GM12878 (cell line): ENCODE data around the gene PPP1R3E. TPM values are rescaled to one million over a fixed set of nuclear protein-coding genes. Genes with fewer than 3 reads are reported as not detected.

Experiments used
- CEBPB ChIP-seq, 2 experiments: fragments of 150-350 bp in 1 of 2; IDR thresholded peaks; 2 replicates each; pipeline ENCODE4 v1.6.1; 2012 to 2014; ENCODE audit warnings: low read depth in 2 of 2, low read length in 2 of 2, borderline replicate concordance in 1 of 2, inconsistent platforms in 1 of 2
- CHD4 ChIP-seq: fragments of 200-600 bp; sonication (generic); IDR thresholded peaks from 2 replicates; pipeline ENCODE4 v1.6.1; 2016; ENCODE audit warnings: mild to moderate bottlenecking
- CUX1 ChIP-seq: IDR thresholded peaks from 2 replicates; pipeline ENCODE4 v1.6.1; 2012; ENCODE audit warnings: improper control_type of control experiment, low read depth, low read length; ENCODE audit not compliant: insufficient replicate concordance
- EP300 ChIP-seq, 2 experiments: fragments of 150-350 bp in 1 of 2; IDR thresholded peaks; 2 replicates each; pipeline ENCODE4 v1.6.1; 2011 to 2012; ENCODE audit warnings: low read depth in 2 of 2, low read length in 2 of 2, borderline replicate concordance in 1 of 2, improper control_type of control experiment in 1 of 2, inconsistent platforms in 1 of 2; ENCODE audit not compliant: control insufficient read depth in 1 of 2
- ETV6 ChIP-seq, 2 experiments: fragments of 450-650 bp in 1 of 2; IDR thresholded peaks in 1 of 2; conservative IDR thresholded peaks in 1 of 2; 2 replicates each; pipeline ENCODE4 v1.6.1; 2014; ENCODE audit warnings: antibody characterized with exemption in 1 of 2, borderline replicate concordance in 1 of 2, low read depth in 1 of 2, mild to moderate bottlenecking in 1 of 2, moderate library complexity in 1 of 2
- HSF1 ChIP-seq: fragments of 150-350 bp; IDR thresholded peaks from 2 replicates; pipeline ENCODE4 v1.6.1; 2014; ENCODE audit warnings: mild to moderate bottlenecking, low read depth, low read length
- LARP7 ChIP-seq: fragments of 450-650 bp; IDR thresholded peaks from 2 replicates; pipeline ENCODE4 v1.6.1; 2017; ENCODE audit warnings: mild to moderate bottlenecking
- SREBF1 ChIP-seq: IDR thresholded peaks from 2 replicates; pipeline ENCODE4 v1.6.1; 2012; ENCODE audit warnings: mild to moderate bottlenecking, low read length
- TBL1XR1 ChIP-seq: IDR thresholded peaks from 2 replicates; pipeline ENCODE4 v1.6.1; 2012; ENCODE audit warnings: low read depth, low read length, improper control_type of control experiment
- ZBTB11 ChIP-seq: fragments of 450-650 bp; formaldehyde crosslinking; IDR thresholded peaks from 2 replicates; pipeline ENCODE4 v1.5.0; 2022; ENCODE audit warnings: mild to moderate bottlenecking, missing genetic modification characterization
- ZBTB40 ChIP-seq: fragments of 450-650 bp; IDR thresholded peaks from 2 replicates; pipeline ENCODE4 v1.6.1; 2016; ENCODE audit warnings: mild to moderate bottlenecking, moderate library complexity, borderline replicate concordance
- polyA plus RNA-seq, 11 experiments: library from polyadenylated mRNA; depleted of rRNA in 4 of 11; unstranded in 6 of 11; stranded (reverse) in 5 of 11; fragments of >200 nt; fragmentation: Nextera tagmentation in 4 of 11; fragmentation: Illumina TruSeq in 1 of 11; extraction: Ambion mirVana in 4 of 11; extraction: Trizol in 1 of 11; gene quantifications; 1 replicate in 1 of 11; 2 replicates in 10 of 11; pipeline versions ENCODE4 v1.2.1 to v1.2.3, GENCODE V29; 2011 to 2016; ENCODE audit warnings: inconsistent platforms in 2 of 11, missing spikeins in 2 of 11, low read depth in 1 of 11
- total RNA-seq, 4 experiments: library from RNA; depleted of rRNA in 3 of 4; stranded (reverse); fragments of >200 nt in 3 of 4; fragmentation: Illumina TruSeq in 1 of 4; extraction: Trizol in 1 of 4; gene quantifications; 2 replicates each; pipeline versions ENCODE4 v1.2.1 to v1.2.3, GENCODE V29; 2013 to 2021

PPP1R3E gene
- total and polyA plus RNA-seq, 10 of the 15 experiments (the other 5 are each of a cell fraction or from before 2014, with no cell fraction given), result 4.6 to 26.4 (median 7.1) TPM

GRCh38 chr14:23320584-23321571, 18.2 kb upstream of the PPP1R3E start, which contains the start of gene PABPN1 (continued):
- TF ChIP-seq ZBTB11 (CRISPR knock-in tag) (no peak), SREBF1 (0 out of 2 replicates have a peak, but pooled peaks have one; percentile 11), HSF1 (0 out of 2 replicates have a peak, but pooled peaks have one; percentile 3), LARP7 (peak; percentile 66; the same call in 1 of the 2 replicates), EP300 (IDR thresholded peaks at IDR 0.05; ENCODE audit: borderline replicate concordance in 1 of 2, control insufficient read depth in 1 of 2, low read depth in 2 of 2, low read length in 2 of 2) (peak in 1 of 2 experiments; percentile 58; a peak in 1 of 4 replicates), CHD4 (no peak), ZBTB40 (peak; percentile 79; the same call in 1 of the 2 replicates), CEBPB (IDR thresholded peaks at IDR 0.05; ENCODE audit: borderline replicate concordance in 1 of 2, low read depth in 2 of 2, low read length in 2 of 2) (no peak), TBL1XR1 (no peak; the same call in 1 of the 2 replicates), CUX1 (peak; percentile 53), ETV6 (conservative IDR thresholded peaks at IDR 0.05 in 1 of 2, IDR thresholded peaks at IDR 0.05 in 1 of 2; ENCODE audit: borderline replicate concordance in 1 of 2, low read depth in 1 of 2) (no peak)
